Memory B cell (primary cell): ENCODE measurements around the gene FGF13.

Experiments
- ATAC-seq: fragments of 150-1000 bp; cut with Tn5 transposase; 2 replicates; pipeline ENCODE4 v1.10.0; 2021; ENCODE audit warnings: low read depth, mild to moderate bottlenecking, moderate library complexity
- DNase-seq, 2 donors: peaks; one replicate each; pipeline ENCODE4 v3.0.0; 2022; ENCODE audit warnings: low spot score in 2 of 2
- H3K27ac Mint-ChIP-seq: one replicate; pipeline ENCODE4 v1.8.0; 2022; ENCODE audit warnings: mild to moderate bottlenecking, moderate library complexity, mixed read lengths
- H3K27me3 Mint-ChIP-seq: one replicate; pipeline ENCODE4 v1.8.0; 2022; ENCODE audit warnings: mixed read lengths
- H3K36me3 Mint-ChIP-seq: one replicate; pipeline ENCODE4 v1.8.0; 2022; ENCODE audit warnings: mild to moderate bottlenecking, mixed read lengths
- H3K4me1 Mint-ChIP-seq: one replicate; pipeline ENCODE4 v1.8.0; 2022; ENCODE audit warnings: mixed read lengths
- H3K4me3 Mint-ChIP-seq: one replicate; pipeline ENCODE4 v1.8.0; 2022; ENCODE audit warnings: mild to moderate bottlenecking, moderate library complexity, mixed read lengths
- H3K9me3 Mint-ChIP-seq: one replicate; pipeline ENCODE4 v1.8.0; 2022; ENCODE audit warnings: mixed read lengths

FGF13 gene

GRCh38 chrX:138704596-138704995 is 6.9 kb downstream of the FGF13 start:
- Mint-ChIP-seq H3K27ac (no peak overlapping the region), H3K27me3 (no peaks in the 10 kb centered on the region), H3K36me3 (no peaks in the 10 kb centered on the region), H3K9me3 (no peaks in the 10 kb centered on the region), H3K4me1 (peaks cover 2% of the 10 kb centered on the region), H3K4me3 (no peak overlapping the region)
- ATAC-seq (no peak), DNase-seq (no peak)

- Mint-ChIP-seq H3K4me1 (peaks cover 2% of the 10 kb centered on the region), H3K4me3 (no peak overlapping the region), H3K27ac (no peak overlapping the region), H3K36me3 (no peaks in the 10 kb centered on the region), H3K9me3 (no peaks in the 10 kb centered on the region), H3K27me3 (no peaks in the 10 kb centered on the region)
- DNase-seq, result no peak
- ATAC-seq, result no peak
Measured at GRCh38 chrX:138704101-138704500, 7.4 kb downstream of the FGF13 start.

GRCh38 chrX:138692591-138692990 is 18.9 kb downstream of the FGF13 start:
- no peak overlapping the region for H3K4me3 Mint-ChIP-seq
- ATAC-seq (no peak), DNase-seq (no peak)
- no peaks in the 10 kb centered on the region for H3K4me1 Mint-ChIP-seq
- H3K27ac Mint-ChIP-seq, result no peak overlapping the region
- H3K36me3 Mint-ChIP-seq, result no peaks in the 10 kb centered on the region
- H3K9me3 Mint-ChIP-seq, result no peaks in the 10 kb centered on the region
- no peaks in the 10 kb centered on the region for H3K27me3 Mint-ChIP-seq

GRCh38 chrX:138691186-138691585 is 20.3 kb downstream of the FGF13 start:
- Mint-ChIP-seq H3K9me3 (no peaks in the 10 kb centered on the region), H3K4me1 (no peaks in the 10 kb centered on the region), H3K4me3 (no peak overlapping the region), H3K36me3 (no peaks in the 10 kb centered on the region), H3K27me3 (no peaks in the 10 kb centered on the region), H3K27ac (no peak overlapping the region)
- no peak for ATAC-seq
- no peak for DNase-seq

- no peaks in the 10 kb centered on the region for H3K4me1 Mint-ChIP-seq
- no peak for DNase-seq
- H3K36me3 Mint-ChIP-seq, result no peaks in the 10 kb centered on the region
- ATAC-seq, result no peak
- no peak overlapping the region for H3K4me3 Mint-ChIP-seq
- no peak overlapping the region for H3K27ac Mint-ChIP-seq
- H3K9me3 Mint-ChIP-seq, result no peaks in the 10 kb centered on the region
- H3K27me3 Mint-ChIP-seq, result no peaks in the 10 kb centered on the region
Measured at GRCh38 chrX:138690591-138690990, 20.9 kb downstream of the FGF13 start.

- Mint-ChIP-seq H3K4me3 (no peak overlapping the region), H3K4me1 (no peaks in the 10 kb centered on the region), H3K36me3 (no peaks in the 10 kb centered on the region), H3K27ac (no peak overlapping the region), H3K27me3 (no peaks in the 10 kb centered on the region), H3K9me3 (no peaks in the 10 kb centered on the region)
- ATAC-seq (no peak), DNase-seq (no peak)
Measured at GRCh38 chrX:138683600-138683999, 27.9 kb downstream of the FGF13 start.

GRCh38 chrX:138669693-138670092 is 41.8 kb downstream of the FGF13 start:
- no peak for ATAC-seq
- DNase-seq, result no peak
- no peaks in the 10 kb centered on the region for H3K4me1 Mint-ChIP-seq
- no peak overlapping the region for H3K4me3 Mint-ChIP-seq
- no peaks in the 10 kb centered on the region for H3K36me3 Mint-ChIP-seq
- no peak overlapping the region for H3K27ac Mint-ChIP-seq
- H3K9me3 Mint-ChIP-seq, result peaks cover 1% of the 10 kb centered on the region
- H3K27me3 Mint-ChIP-seq, result no peaks in the 10 kb centered on the region

GRCh38 chrX:138664466-138664865 is 47.1 kb downstream of the FGF13 start:
- no peak for ATAC-seq
- Mint-ChIP-seq H3K4me3 (no peak overlapping the region), H3K27ac (no peak overlapping the region), H3K36me3 (no peaks in the 10 kb centered on the region), H3K27me3 (no peaks in the 10 kb centered on the region), H3K4me1 (no peaks in the 10 kb centered on the region), H3K9me3 (peaks cover 1% of the 10 kb centered on the region)
- no peak for DNase-seq

GRCh38 chrX:138664016-138664415 is 47.5 kb downstream of the FGF13 start:
- H3K27me3 Mint-ChIP-seq, result no peaks in the 10 kb centered on the region
- no peak for DNase-seq
- no peak for ATAC-seq
- H3K4me3 Mint-ChIP-seq, result no peak overlapping the region
- H3K36me3 Mint-ChIP-seq, result no peaks in the 10 kb centered on the region
- H3K27ac Mint-ChIP-seq, result no peak overlapping the region
- peaks cover 1% of the 10 kb centered on the region for H3K9me3 Mint-ChIP-seq
- H3K4me1 Mint-ChIP-seq, result no peaks in the 10 kb centered on the region

- H3K4me3 Mint-ChIP-seq, result no peak overlapping the region
- ATAC-seq, result no peak
- no peak for DNase-seq
- no peaks in the 10 kb centered on the region for H3K36me3 Mint-ChIP-seq
- H3K4me1 Mint-ChIP-seq, result no peaks in the 10 kb centered on the region
- no peaks in the 10 kb centered on the region for H3K27me3 Mint-ChIP-seq
- H3K9me3 Mint-ChIP-seq, result no peaks in the 10 kb centered on the region
- H3K27ac Mint-ChIP-seq, result no peak overlapping the region
Measured at GRCh38 chrX:138651494-138651893, 60.0 kb downstream of the FGF13 start.

- H3K27ac Mint-ChIP-seq, result no peak overlapping the region
- no peaks in the 10 kb centered on the region for H3K9me3 Mint-ChIP-seq
- DNase-seq, result no peak
Measured at GRCh38 chrX:138648568-138648967, 62.9 kb downstream of the FGF13 start.

GRCh38 chrX:138638996-138639395 is 72.5 kb downstream of the FGF13 start:
- Mint-ChIP-seq H3K36me3 (no peaks in the 10 kb centered on the region), H3K4me3 (no peak overlapping the region), H3K27ac (no peak overlapping the region), H3K4me1 (no peaks in the 10 kb centered on the region), H3K27me3 (no peaks in the 10 kb centered on the region), H3K9me3 (no peaks in the 10 kb centered on the region)
- no peak for ATAC-seq
- no peak for DNase-seq

More at GRCh38 chrX:138648568-138648967, 62.9 kb downstream of the FGF13 start:
- Mint-ChIP-seq H3K4me3 (no peak overlapping the region), H3K36me3 (no peaks in the 10 kb centered on the region), H3K27me3 (no peaks in the 10 kb centered on the region), H3K4me1 (no peaks in the 10 kb centered on the region)
- no peak for ATAC-seq
